ENCODE data around the gene DDX17. TPM values are rescaled to one million over a fixed set of nuclear protein-coding genes. Genes with fewer than 3 reads are reported as not detected.

Gene DDX17
- total RNA-seq, 1 experiment from 2014 or later: 322 TPM

GRCh38 chr22:38465673-38466490 lies 40.2 kb downstream of the DDX17 start:
- no peak for DNase-seq (ENCODE audit: unreplicated experiment)
- ChIA-PET CTCF (interaction anchor here (0.7 kb wide), 1 partner anchor 304 kb away, joined by 3 read pairs; no protein-coding TSS in a partner anchor), POLR2A (interaction anchor here (0.7 kb wide), 1 partner anchor 240 kb away, joined by 3 read pairs; no protein-coding TSS in a partner anchor)
- intact Hi-C loops (cut with micrococcal nuclease): no loop called here
- no peaks in the 10 kb centered on the region for H3K9me3 Mint-ChIP-seq (ENCODE audit: unreplicated experiment)
- TF ChIP-seq, protein P1, sequence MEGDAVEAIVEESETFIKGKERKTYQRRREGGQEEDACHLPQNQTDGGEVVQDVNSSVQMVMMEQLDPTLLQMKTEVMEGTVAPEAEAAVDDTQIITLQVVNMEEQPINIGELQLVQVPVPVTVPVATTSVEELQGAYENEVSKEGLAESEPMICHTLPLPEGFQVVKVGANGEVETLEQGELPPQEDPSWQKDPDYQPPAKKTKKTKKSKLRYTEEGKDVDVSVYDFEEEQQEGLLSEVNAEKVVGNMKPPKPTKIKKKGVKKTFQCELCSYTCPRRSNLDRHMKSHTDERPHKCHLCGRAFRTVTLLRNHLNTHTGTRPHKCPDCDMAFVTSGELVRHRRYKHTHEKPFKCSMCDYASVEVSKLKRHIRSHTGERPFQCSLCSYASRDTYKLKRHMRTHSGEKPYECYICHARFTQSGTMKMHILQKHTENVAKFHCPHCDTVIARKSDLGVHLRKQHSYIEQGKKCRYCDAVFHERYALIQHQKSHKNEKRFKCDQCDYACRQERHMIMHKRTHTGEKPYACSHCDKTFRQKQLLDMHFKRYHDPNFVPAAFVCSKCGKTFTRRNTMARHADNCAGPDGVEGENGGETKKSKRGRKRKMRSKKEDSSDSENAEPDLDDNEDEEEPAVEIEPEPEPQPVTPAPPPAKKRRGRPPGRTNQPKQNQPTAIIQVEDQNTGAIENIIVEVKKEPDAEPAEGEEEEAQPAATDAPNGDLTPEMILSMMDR (IDR thresholded peaks at IDR 0.05; ENCODE audit: unreplicated experiment): no peak
- H3K4me1 Mint-ChIP-seq (ENCODE audit: insufficient read depth, unreplicated experiment): no peaks in the 10 kb centered on the region
- H3K27ac Mint-ChIP-seq (ENCODE audit: low read depth, unreplicated experiment): no peak overlapping the region
- H3K4me3 Mint-ChIP-seq (ENCODE audit: unreplicated experiment): no peak overlapping the region
- no TSS peak for BruUV-seq (replicated peaks)
- no peaks in the 10 kb centered on the region for H3K36me3 Mint-ChIP-seq (ENCODE audit: insufficient read depth, unreplicated experiment)
- peaks cover 4% of the 10 kb centered on the region for H3K27me3 Mint-ChIP-seq (ENCODE audit: insufficient read depth, unreplicated experiment)

DNA sequence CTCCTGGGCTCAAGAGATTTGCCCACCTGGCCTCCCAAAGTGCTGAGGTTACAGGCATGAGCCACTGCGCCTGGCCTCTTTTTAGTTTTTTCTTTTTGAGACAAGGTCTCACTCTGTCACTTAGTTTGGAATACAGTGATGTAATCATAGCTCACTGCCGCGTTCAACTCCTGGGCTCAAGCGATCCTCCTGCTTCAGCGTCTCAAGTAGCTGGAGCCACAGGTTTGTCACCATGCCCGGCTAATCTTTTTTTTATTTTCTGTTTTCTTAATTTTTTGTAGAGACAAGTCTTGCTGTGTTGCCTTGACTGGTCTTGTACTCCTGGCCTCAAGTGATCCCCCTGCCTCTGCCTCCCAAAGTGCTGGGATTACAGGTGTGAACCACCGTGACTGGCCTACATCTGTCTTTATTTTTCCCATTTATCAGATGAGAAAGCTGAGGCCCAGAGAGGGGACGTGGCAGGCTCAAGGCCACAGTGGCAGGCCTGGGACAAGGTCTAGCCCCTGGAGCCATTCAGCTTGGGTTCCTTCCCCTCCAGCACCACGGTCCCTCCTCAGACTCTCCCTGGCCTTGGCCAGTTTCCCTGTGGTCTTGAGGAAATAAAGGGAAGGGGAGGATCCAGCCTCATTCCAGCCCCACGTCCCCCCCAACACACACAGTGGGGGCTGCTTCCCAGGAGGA lies 41.0 kb downstream of the DDX17 start:
- POLR2A ChIA-PET: interaction anchor here (0.7 kb wide), 1 partner anchor 240 kb away, joined by 3 read pairs; no protein-coding TSS in a partner anchor
- Mint-ChIP-seq H3K27ac (ENCODE audit: low read depth, unreplicated experiment) (no peak overlapping the region), H3K27me3 (ENCODE audit: insufficient read depth, unreplicated experiment) (peaks cover 12% of the 10 kb centered on the region), H3K4me3 (ENCODE audit: unreplicated experiment) (no peak overlapping the region), H3K36me3 (ENCODE audit: insufficient read depth, unreplicated experiment) (no peaks in the 10 kb centered on the region), H3K4me1 (ENCODE audit: insufficient read depth, unreplicated experiment) (no peaks in the 10 kb centered on the region), H3K9me3 (ENCODE audit: unreplicated experiment) (no peaks in the 10 kb centered on the region)
- DNase-seq (ENCODE audit: unreplicated experiment): no peak
- CTCF ChIA-PET: interaction anchor here (0.7 kb wide), 1 partner anchor 305 kb away, joined by 3 read pairs; no protein-coding TSS in a partner anchor
- intact Hi-C loops (cut with micrococcal nuclease): no loop called here
- BruUV-seq (replicated peaks): no TSS peak
- TF ChIP-seq, protein P1 (IDR thresholded peaks at IDR 0.05; ENCODE audit: unreplicated experiment): no peak

DNA sequence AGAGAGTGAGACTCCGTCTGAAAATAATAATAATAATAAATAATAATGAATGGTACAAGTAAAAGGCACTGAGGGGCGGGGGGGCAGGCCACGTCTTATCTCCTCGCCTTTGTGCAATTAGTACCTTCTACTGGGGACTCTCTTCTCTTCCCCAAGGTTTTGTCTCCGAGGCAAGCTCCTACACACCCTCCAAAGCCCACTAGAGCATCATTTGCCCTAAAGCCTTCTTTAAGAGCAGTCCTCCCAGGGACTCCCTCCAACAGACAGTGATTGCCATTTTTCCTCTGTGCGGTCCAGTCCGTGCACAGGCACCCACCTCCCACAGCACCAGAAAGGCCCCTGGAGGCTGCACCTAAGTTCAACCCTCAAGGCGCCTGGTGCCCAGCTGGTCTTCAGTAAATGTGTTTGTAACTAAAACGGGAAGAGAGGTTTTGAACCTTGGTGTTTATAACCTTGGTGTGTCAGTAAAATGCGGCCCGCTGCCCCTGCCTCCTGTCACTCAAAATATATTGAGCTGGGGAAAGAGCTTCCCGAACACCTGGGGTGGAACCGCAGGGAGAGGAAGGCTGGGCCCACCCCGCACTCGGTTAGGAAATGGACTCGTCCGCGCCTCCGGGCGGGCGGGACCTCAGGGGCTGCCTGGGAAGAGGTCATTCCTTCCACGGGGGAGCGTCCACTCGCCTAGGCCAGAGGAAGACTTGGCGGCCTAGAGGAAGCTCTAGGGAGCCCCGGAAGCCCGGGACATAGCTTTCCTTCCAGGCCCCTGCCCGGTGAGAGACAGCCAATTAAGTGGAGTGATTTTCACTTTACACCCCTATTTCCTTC lies 42.9 kb downstream of the DDX17 start:
- no peak for DNase-seq (ENCODE audit: unreplicated experiment)
- TF ChIP-seq, protein P1 (IDR thresholded peaks at IDR 0.05; ENCODE audit: unreplicated experiment): no peak
- no TSS peak for BruUV-seq (replicated peaks)
- no peaks in the 10 kb centered on the region for H3K9me3 Mint-ChIP-seq (ENCODE audit: unreplicated experiment)
- H3K4me3 Mint-ChIP-seq (ENCODE audit: unreplicated experiment): no peak overlapping the region
- no peak overlapping the region for H3K27ac Mint-ChIP-seq (ENCODE audit: low read depth, unreplicated experiment)
- intact Hi-C loops (cut with micrococcal nuclease): no loop called here
- peaks cover 24% of the 10 kb centered on the region for H3K27me3 Mint-ChIP-seq (ENCODE audit: insufficient read depth, unreplicated experiment)
- no peaks in the 10 kb centered on the region for H3K36me3 Mint-ChIP-seq (ENCODE audit: insufficient read depth, unreplicated experiment)
- no peaks in the 10 kb centered on the region for H3K4me1 Mint-ChIP-seq (ENCODE audit: insufficient read depth, unreplicated experiment)
- POLR2A ChIA-PET: no interaction called here
- CTCF ChIA-PET: interaction anchor here (0.6 kb wide), 1 partner anchor 27 kb away, joined by 3 read pairs; no protein-coding TSS in a partner anchor
